Fibroblast of skin of scalp (primary cell): Measurements from ENCODE around the gene UNC80.

Experiments
- DNase-seq: peaks from one replicate; pipeline ENCODE4 v3.0.0-alpha.2; 2013

The UNC80 gene

GRCh38 chr2:209970271-209970670 is 198.6 kb downstream of the UNC80 start:
- no peak for DNase-seq

GRCh38 chr2:209970711-209971110 is 199.1 kb downstream of the UNC80 start:
- no peak for DNase-seq

- no peak for DNase-seq
These were observed 201.7 kb downstream of the UNC80 start for GRCh38 chr2:209973328-209973727.

- no peak for DNase-seq
These were observed 202.9 kb downstream of the UNC80 start for GRCh38 chr2:209974576-209974975.

GRCh38 chr2:209976698-209977385 is 205.2 kb downstream of the UNC80 start:
- DNase-seq = no peak

GRCh38 chr2:209977386-209978239 is 206.0 kb downstream of the UNC80 start:
- DNase-seq = peak; percentile 31

GRCh38 chr2:209984291-209984690 is 212.7 kb downstream of the UNC80 start:
- no peak for DNase-seq

GRCh38 chr2:209985874-209986273 is 214.2 kb downstream of the UNC80 start:
- no peak for DNase-seq

GRCh38 chr2:209986415-209986814 is 214.8 kb downstream of the UNC80 start:
- no peak for DNase-seq

GRCh38 chr2:209988010-209988409 is 216.4 kb downstream of the UNC80 start:
- DNase-seq = no peak

- DNase-seq = no peak
These were observed 219.2 kb downstream of the UNC80 start for GRCh38 chr2:209990838-209991237.

GRCh38 chr2:209993968-209994367 is 222.3 kb downstream of the UNC80 start:
- no peak for DNase-seq

- DNase-seq = no peak
These were observed 227.0 kb downstream of the UNC80 start for GRCh38 chr2:209998596-209998995.

GRCh38 chr2:210000464-210001324 is 229.1 kb downstream of the UNC80 start:
- no peak for DNase-seq

GRCh38 chr2:210002158-210003157 is 230.8 kb downstream of the UNC80 start, which contains the start of gene RPE:
TSS of gene RPE (plus strand) at chr2:210002638. CDS start at chr2:210002662, 24 bp downstream.
- DNase-seq = peak; percentile 95

- peak; percentile 4 for DNase-seq
These were observed 231.7 kb downstream of the UNC80 start for GRCh38 chr2:210003359-210003758.

- no peak for DNase-seq
These were observed 233.2 kb downstream of the UNC80 start for GRCh38 chr2:210004881-210005280.

GRCh38 chr2:210007895-210008294 is 236.3 kb downstream of the UNC80 start:
- no peak for DNase-seq

- no peak for DNase-seq
These were observed 237.5 kb downstream of the UNC80 start for GRCh38 chr2:210009126-210009525.

GRCh38 chr2:210009896-210010295 is 238.3 kb downstream of the UNC80 start:
- no peak for DNase-seq

GRCh38 chr2:210020138-210020537 is 248.5 kb downstream of the UNC80 start:
- DNase-seq = no peak

GRCh38 chr2:210022824-210023223 is 251.2 kb downstream of the UNC80 start:
- no peak for DNase-seq
